ENCODE data around the gene PCDHGA10.
"Not testable (repeated sequence)": the region's sequence is repeated elsewhere in the genome, so short reads cannot be mapped to it uniquely, and the experiment has no call there.

The PCDHGA10 gene

GRCh38 chr5:141427783-141428426 lies 15.1 kb downstream of the PCDHGA10 start:
- no peak for DNase-seq

GRCh38 chr5:141430332-141431113 lies 17.7 kb downstream of the PCDHGA10 start, which contains the start of gene PCDHGA12:
TSS of gene PCDHGA12 (plus strand) at chr5:141430507. CDS start at chr5:141430760, 253 bp downstream.
- DNase-seq, result no peak

GRCh38 chr5:141431286-141431685 lies 18.5 kb downstream of the PCDHGA10 start:
- no peak for DNase-seq

- not testable (repeated sequence) for DNase-seq
Measured at GRCh38 chr5:141432308-141432707, 19.5 kb downstream of the PCDHGA10 start.

GRCh38 chr5:141432726-141433125 lies 19.9 kb downstream of the PCDHGA10 start:
- DNase-seq, result not testable (repeated sequence)

- DNase-seq, result no peak
Measured at GRCh38 chr5:141434006-141434405, 21.2 kb downstream of the PCDHGA10 start.

GRCh38 chr5:141437221-141437620 lies 24.4 kb downstream of the PCDHGA10 start:
- DNase-seq, result no peak

- DNase-seq, result no peak
Measured at GRCh38 chr5:141439411-141440141, 26.8 kb downstream of the PCDHGA10 start.

- peak; percentile 55 for DNase-seq
Measured at GRCh38 chr5:141440341-141440740, 27.6 kb downstream of the PCDHGA10 start.

GRCh38 chr5:141441571-141442170 lies 28.9 kb downstream of the PCDHGA10 start:
- DNase-seq, result no peak

- peak; percentile 29 for DNase-seq
Measured at GRCh38 chr5:141465351-141465750, 52.6 kb downstream of the PCDHGA10 start.

Measured in kidney glomerular epithelial cell (primary cell).